GM12878 (cell line): ENCODE measurements around the gene CD164L2. TPM values are rescaled to one million over a fixed set of nuclear protein-coding genes. Genes with fewer than 3 reads are reported as not detected.

Experiments used
- ATAC-seq: fragments of 200-7000 bp; cut with Tn5 transposase; 3 replicates; pipeline ENCODE4 v1.9.1; 2020; ENCODE audit warnings: mild to moderate bottlenecking, moderate library complexity
- BruUV-seq: library from RNA; stranded (reverse); fragments of 400-500 nt; replicated peaks from 2 replicates; lab custom pipeline; 2021; lab: Mats Ljungman, UMichigan
- CTCF ChIA-PET: fragments of 300-600 bp; sonication (Branson Sonifier 250); formaldehyde crosslinking; extraction: SDS; loops from one replicate; lab custom pipeline; 2021; ENCODE audit warnings: inconsistent platforms; lab: Yijun Ruan, JAX
- POLR2A ChIA-PET: fragments of 350-600 bp; formaldehyde crosslinking; extraction: SDS; loops from one replicate; lab custom pipeline; 2021; ENCODE audit warnings: inconsistent platforms; lab: Charles Lee
- RAD21 ChIA-PET: fragments of 300-600 bp; sonication (Branson Sonifier 250); formaldehyde crosslinking; loops from one replicate; lab custom pipeline; 2023; ENCODE audit warnings: antibody characterized with exemption; ENCODE audit not compliant: unreplicated experiment; lab: Charles Lee
- SMC1A ChIA-PET: fragments of 300-600 bp; sonication (Branson Sonifier 250); formaldehyde crosslinking; loops from one replicate; lab custom pipeline; 2023; ENCODE audit not compliant: unreplicated experiment, uncharacterized antibody; lab: Charles Lee
- DNase-seq: peaks from one replicate; pipeline ENCODE4 v3.0.0-alpha.2; 2011; ENCODE audit warnings: low read depth, low spot score
- FAIRE-seq: peaks from 3 replicates; lab custom pipeline; 2011; peaks lifted over from hg19 to GRCh38; lab: Jason Lieb, UNC
- H2AFZ ChIP-seq: 2 replicates; pipeline ENCODE4 v1.6.0; 2011; ENCODE audit warnings: low read depth, low read length, control low read depth; ENCODE audit not compliant: control insufficient read depth
- H3K27ac ChIP-seq: 2 replicates; pipeline ENCODE4 v1.5.1; 2011; ENCODE audit warnings: control low read depth; ENCODE audit not compliant: control insufficient read depth, insufficient read depth
- H3K27me3 ChIP-seq, 2 experiments: replicated peaks in 1 of 2; 2 replicates each; pipeline versions ENCODE4 v1.6.0 to v1.6.1; 2011; ENCODE audit warnings: low read length in 1 of 2; ENCODE audit not compliant: control insufficient read depth in 2 of 2, insufficient read depth in 2 of 2
- H3K36me3 ChIP-seq, 2 experiments: 2 replicates each; pipeline ENCODE4 v1.5.1; 2011; ENCODE audit warnings: low read length in 1 of 2; ENCODE audit not compliant: control insufficient read depth in 2 of 2, insufficient read depth in 2 of 2
- H3K4me1 ChIP-seq: 2 replicates; pipeline ENCODE4 v1.6.1; 2011; ENCODE audit warnings: mild to moderate bottlenecking, low read length, moderate library complexity, mixed read lengths; ENCODE audit not compliant: control insufficient read depth, insufficient read depth
- H3K4me2 ChIP-seq: 2 replicates; pipeline ENCODE4 v1.6.0; 2011; ENCODE audit warnings: control low read depth; ENCODE audit not compliant: control insufficient read depth, insufficient read depth
- H3K4me3 ChIP-seq: fragments of 200-600 bp; sonication (generic); 2 replicates; pipeline ENCODE4 v1.5.1; 2016
- H3K79me2 ChIP-seq: 2 replicates; pipeline ENCODE4 v1.6.0; 2011; ENCODE audit warnings: low read length; ENCODE audit not compliant: control insufficient read depth, insufficient read depth
- H3K9ac ChIP-seq: 2 replicates; pipeline ENCODE4 v1.8.0; 2011; ENCODE audit warnings: low read length, control low read depth, mixed read lengths; ENCODE audit not compliant: control insufficient read depth, insufficient read depth
- H3K9me3 ChIP-seq: replicated peaks from 3 replicates; pipeline ENCODE4 v1.5.1; 2011; ENCODE audit warnings: mild to moderate bottlenecking, low read length; ENCODE audit not compliant: control insufficient read depth, insufficient read depth
- H4K20me1 ChIP-seq: 2 replicates; pipeline ENCODE4 v1.6.0; 2011; ENCODE audit not compliant: control insufficient read depth, insufficient read depth
- NFXL1 ChIP-seq: fragments of 450-650 bp; IDR thresholded peaks from 2 replicates; pipeline ENCODE4 v1.6.1; 2017; ENCODE audit warnings: antibody characterized with exemption, mild to moderate bottlenecking, borderline replicate concordance
- WRNIP1 ChIP-seq: IDR thresholded peaks from 2 replicates; pipeline ENCODE4 v1.6.1; 2011; ENCODE audit warnings: low read depth, low read length, improper control_type of control experiment, borderline replicate concordance
- WGBS: methylation state at CpG from one replicate; pipeline ENCODE4 v1.1.6; 2016; ENCODE audit warnings: low lambda C conversion rate; ENCODE audit not compliant: insufficient replicate concordance, insufficient coverage; ENCODE audit errors: missing lambda C conversion rate; 5-methylcytosine and 5-hydroxymethylcytosine counted together
- in situ Hi-C: fragments of 300-500 bp; cut with MboI; formaldehyde crosslinking; loops from 9 replicates; pipeline ENCODE4 v1.14.3; 2018; ENCODE audit warnings: mixed read lengths
- intact Hi-C: fragments of 100-400 bp; cut with micrococcal nuclease; formaldehyde crosslinking; loops from one replicate; pipeline ENCODE4 v1.14.2; 2022; ENCODE audit not compliant: unreplicated experiment
- polyA plus RNA-seq, 11 experiments: library from polyadenylated mRNA; depleted of rRNA in 4 of 11; unstranded in 6 of 11; stranded (reverse) in 5 of 11; fragments of >200 nt; fragmentation: Nextera tagmentation in 4 of 11; fragmentation: Illumina TruSeq in 1 of 11; extraction: Ambion mirVana in 4 of 11; extraction: Trizol in 1 of 11; gene quantifications; 1 replicate in 1 of 11; 2 replicates in 10 of 11; pipeline versions ENCODE4 v1.2.1 to v1.2.3, GENCODE V29; 2011 to 2016; ENCODE audit warnings: inconsistent platforms in 2 of 11, missing spikeins in 2 of 11, low read depth in 1 of 11
- total RNA-seq, 4 experiments: library from RNA; depleted of rRNA in 3 of 4; stranded (reverse); fragments of >200 nt in 3 of 4; fragmentation: Illumina TruSeq in 1 of 4; extraction: Trizol in 1 of 4; gene quantifications; 2 replicates each; pipeline versions ENCODE4 v1.2.1 to v1.2.3, GENCODE V29; 2013 to 2021
- TF ChIP-seq, protein P1 (sequence below): IDR thresholded peaks from 2 replicates; pipeline ENCODE4 v1.6.1; 2012; ENCODE audit warnings: improper control_type of control experiment, low read depth, low read length; ENCODE audit not compliant: insufficient replicate concordance
- TF ChIP-seq, protein P2 (sequence below): fragments of 450-650 bp; IDR thresholded peaks from 2 replicates; pipeline ENCODE4 v1.6.1; 2018; ENCODE audit warnings: mild to moderate bottlenecking, low read depth, moderate library complexity; ENCODE audit not compliant: partially characterized antibody
- TF ChIP-seq, protein P3 (sequence below): fragments of 150-350 bp; IDR thresholded peaks from 2 replicates; pipeline ENCODE4 v1.6.1; 2016; ENCODE audit warnings: low read depth, low read length

CD164L2 gene
- total and polyA plus RNA-seq, 10 of the 15 experiments (the other 5 are each of a cell fraction or from before 2014, with no cell fraction given) = not detected

DNA sequence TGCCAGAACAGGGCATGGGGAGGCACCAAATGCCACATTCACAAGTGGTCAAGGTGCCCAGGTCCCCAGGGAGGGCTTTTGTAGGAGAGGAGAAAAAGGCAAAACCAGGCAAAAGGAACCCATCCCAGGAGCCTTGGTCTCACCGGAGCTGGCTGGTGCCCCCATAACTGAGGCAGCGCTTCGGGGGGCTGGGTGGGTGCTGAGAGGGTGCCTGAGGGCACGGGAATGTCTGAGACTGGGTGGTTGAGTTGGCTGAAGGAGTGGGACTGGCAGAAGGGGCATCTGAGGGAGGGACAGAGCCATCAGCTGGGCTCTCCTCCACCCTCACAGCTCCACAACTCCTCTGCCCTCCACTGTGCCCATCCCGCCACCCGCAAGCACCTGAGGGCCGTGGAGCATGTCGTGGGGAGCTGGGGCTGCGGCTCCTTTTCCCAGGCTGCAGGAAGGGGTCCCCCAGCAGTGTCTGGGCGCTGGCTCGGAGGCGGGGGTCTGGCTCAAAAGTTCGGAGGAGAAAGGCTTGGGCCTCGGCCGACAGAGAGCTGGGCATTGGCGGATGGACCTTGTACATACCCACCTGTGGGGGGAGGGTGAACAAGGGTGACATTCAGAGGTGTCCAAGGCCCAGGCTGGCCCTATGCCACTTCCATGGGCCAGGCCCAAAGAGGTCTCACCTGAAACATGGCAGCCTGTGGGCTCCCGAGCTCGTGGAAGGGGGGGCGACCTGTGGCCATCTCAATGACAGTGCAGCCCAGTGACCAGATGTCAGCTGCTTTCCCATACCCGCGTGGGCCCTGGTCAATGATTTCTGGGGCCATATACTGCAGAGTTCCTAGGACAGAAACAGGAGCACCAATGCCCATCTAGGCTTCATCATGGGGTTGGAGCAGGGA lies 24.9 kb downstream of the CD164L2 start (continued):
- TF ChIP-seq, protein P1, sequence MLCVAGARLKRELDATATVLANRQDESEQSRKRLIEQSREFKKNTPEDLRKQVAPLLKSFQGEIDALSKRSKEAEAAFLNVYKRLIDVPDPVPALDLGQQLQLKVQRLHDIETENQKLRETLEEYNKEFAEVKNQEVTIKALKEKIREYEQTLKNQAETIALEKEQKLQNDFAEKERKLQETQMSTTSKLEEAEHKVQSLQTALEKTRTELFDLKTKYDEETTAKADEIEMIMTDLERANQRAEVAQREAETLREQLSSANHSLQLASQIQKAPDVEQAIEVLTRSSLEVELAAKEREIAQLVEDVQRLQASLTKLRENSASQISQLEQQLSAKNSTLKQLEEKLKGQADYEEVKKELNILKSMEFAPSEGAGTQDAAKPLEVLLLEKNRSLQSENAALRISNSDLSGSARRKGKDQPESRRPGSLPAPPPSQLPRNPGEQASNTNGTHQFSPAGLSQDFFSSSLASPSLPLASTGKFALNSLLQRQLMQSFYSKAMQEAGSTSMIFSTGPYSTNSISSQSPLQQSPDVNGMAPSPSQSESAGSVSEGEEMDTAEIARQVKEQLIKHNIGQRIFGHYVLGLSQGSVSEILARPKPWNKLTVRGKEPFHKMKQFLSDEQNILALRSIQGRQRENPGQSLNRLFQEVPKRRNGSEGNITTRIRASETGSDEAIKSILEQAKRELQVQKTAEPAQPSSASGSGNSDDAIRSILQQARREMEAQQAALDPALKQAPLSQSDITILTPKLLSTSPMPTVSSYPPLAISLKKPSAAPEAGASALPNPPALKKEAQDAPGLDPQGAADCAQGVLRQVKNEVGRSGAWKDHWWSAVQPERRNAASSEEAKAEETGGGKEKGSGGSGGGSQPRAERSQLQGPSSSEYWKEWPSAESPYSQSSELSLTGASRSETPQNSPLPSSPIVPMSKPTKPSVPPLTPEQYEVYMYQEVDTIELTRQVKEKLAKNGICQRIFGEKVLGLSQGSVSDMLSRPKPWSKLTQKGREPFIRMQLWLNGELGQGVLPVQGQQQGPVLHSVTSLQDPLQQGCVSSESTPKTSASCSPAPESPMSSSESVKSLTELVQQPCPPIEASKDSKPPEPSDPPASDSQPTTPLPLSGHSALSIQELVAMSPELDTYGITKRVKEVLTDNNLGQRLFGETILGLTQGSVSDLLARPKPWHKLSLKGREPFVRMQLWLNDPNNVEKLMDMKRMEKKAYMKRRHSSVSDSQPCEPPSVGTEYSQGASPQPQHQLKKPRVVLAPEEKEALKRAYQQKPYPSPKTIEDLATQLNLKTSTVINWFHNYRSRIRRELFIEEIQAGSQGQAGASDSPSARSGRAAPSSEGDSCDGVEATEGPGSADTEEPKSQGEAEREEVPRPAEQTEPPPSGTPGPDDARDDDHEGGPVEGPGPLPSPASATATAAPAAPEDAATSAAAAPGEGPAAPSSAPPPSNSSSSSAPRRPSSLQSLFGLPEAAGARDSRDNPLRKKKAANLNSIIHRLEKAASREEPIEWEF = no peak

DNA sequence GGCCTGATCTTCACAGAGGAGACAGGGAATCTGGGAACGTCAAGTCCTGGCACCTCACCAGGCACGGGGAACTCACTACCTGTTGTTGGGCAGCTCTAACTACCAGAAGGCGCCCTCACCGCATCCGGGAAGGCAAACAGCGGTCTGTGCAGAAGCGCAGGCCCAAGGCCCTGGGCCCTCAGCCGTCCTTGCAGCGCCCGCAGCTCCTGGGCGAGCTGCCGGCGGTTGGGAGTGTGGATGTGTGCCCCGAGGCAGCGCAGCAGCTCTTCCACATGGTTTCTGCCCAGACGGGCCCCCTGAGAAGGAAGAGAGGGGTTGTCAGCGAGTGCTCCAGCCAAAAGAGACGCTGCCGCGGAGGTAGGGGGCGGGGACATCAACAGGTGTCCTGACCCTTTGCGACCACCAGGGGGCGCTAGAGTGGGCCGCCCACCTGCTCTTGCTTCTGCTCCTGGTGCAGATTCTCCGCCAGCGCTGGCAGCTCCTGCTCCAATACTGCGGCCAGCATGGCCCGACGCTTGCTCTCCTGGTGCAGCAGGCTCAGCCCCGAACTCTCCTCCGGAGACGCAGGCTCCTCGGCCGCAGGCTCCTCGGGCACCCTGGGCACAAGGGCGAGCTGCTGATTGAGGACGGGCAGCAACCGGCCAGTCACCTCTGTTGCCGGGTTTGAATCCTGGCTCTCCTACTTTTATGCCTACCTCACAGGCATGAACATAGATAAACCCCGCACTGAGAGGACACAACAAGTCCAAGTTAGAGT lies 25.7 kb downstream of the CD164L2 start:
- ChIA-PET SMC1A (interaction anchor here (0.8 to 2.0 kb wide), 8 partner anchors 8 to 253 kb away, joined by 3 to 16 read pairs (median 4); partner anchors contain the start of gene MAP3K6), RAD21 (interaction anchor here (0.7 to 3.1 kb wide), 7 partner anchors 9 to 61 kb away, joined by 3 to 16 read pairs (median 5); partner anchors contain the start of genes GPR3 and MAP3K6), CTCF (interaction anchor here (0.8 to 8.7 kb wide), 27 partner anchors 10 to 305 kb away, joined by 3 to 126 read pairs (median 5); partner anchors contain the start of genes AHDC1, GPR3, MAP3K6 and SYTL1), POLR2A (no interaction called here)
- no peaks in the 10 kb centered on the region for H3K36me3 ChIP-seq
- peak overlapping the region; percentile 32; the same call in 1 of the 2 replicates for H3K9ac ChIP-seq
- no peaks in the 10 kb centered on the region for H4K20me1 ChIP-seq
- H2AFZ ChIP-seq = peak overlapping the region; percentile 93
- no peak overlapping the region for H3K27ac ChIP-seq
- in situ Hi-C loops = no loop called here
- H3K9me3 ChIP-seq = no peaks in the 10 kb centered on the region
- BruUV-seq = no TSS peak
- intact Hi-C loops = loop anchor here (1.0 kb wide), 1 partner anchor 31 kb away; no protein-coding TSS in a partner anchor
- peak overlapping the region; percentile 54; the same call in 1 of the 2 replicates for H3K4me3 ChIP-seq
- DNase-seq (no peak), ATAC-seq (peak; percentile 88), FAIRE-seq (peak; percentile 69)
- no peaks in the 10 kb centered on the region for H3K79me2 ChIP-seq
- 12% methylated on average over 36 of the region's 40 CpGs for WGBS
- peak overlapping the region; percentile 68 for H3K4me2 ChIP-seq
- H3K27me3 ChIP-seq = no peaks in the 10 kb centered on the region; a peak in 1 of 4 replicates
- peaks cover 13% of the 10 kb centered on the region for H3K4me1 ChIP-seq
- TF ChIP-seq WRNIP1 (no peak), NFXL1 (no peak)
- TF ChIP-seq, protein P2, sequence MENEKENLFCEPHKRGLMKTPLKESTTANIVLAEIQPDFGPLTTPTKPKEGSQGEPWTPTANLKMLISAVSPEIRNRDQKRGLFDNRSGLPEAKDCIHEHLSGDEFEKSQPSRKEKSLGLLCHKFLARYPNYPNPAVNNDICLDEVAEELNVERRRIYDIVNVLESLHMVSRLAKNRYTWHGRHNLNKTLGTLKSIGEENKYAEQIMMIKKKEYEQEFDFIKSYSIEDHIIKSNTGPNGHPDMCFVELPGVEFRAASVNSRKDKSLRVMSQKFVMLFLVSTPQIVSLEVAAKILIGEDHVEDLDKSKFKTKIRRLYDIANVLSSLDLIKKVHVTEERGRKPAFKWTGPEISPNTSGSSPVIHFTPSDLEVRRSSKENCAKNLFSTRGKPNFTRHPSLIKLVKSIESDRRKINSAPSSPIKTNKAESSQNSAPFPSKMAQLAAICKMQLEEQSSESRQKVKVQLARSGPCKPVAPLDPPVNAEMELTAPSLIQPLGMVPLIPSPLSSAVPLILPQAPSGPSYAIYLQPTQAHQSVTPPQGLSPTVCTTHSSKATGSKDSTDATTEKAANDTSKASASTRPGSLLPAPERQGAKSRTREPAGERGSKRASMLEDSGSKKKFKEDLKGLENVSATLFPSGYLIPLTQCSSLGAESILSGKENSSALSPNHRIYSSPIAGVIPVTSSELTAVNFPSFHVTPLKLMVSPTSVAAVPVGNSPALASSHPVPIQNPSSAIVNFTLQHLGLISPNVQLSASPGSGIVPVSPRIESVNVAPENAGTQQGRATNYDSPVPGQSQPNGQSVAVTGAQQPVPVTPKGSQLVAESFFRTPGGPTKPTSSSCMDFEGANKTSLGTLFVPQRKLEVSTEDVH = no peak
- TF ChIP-seq, protein P3, sequence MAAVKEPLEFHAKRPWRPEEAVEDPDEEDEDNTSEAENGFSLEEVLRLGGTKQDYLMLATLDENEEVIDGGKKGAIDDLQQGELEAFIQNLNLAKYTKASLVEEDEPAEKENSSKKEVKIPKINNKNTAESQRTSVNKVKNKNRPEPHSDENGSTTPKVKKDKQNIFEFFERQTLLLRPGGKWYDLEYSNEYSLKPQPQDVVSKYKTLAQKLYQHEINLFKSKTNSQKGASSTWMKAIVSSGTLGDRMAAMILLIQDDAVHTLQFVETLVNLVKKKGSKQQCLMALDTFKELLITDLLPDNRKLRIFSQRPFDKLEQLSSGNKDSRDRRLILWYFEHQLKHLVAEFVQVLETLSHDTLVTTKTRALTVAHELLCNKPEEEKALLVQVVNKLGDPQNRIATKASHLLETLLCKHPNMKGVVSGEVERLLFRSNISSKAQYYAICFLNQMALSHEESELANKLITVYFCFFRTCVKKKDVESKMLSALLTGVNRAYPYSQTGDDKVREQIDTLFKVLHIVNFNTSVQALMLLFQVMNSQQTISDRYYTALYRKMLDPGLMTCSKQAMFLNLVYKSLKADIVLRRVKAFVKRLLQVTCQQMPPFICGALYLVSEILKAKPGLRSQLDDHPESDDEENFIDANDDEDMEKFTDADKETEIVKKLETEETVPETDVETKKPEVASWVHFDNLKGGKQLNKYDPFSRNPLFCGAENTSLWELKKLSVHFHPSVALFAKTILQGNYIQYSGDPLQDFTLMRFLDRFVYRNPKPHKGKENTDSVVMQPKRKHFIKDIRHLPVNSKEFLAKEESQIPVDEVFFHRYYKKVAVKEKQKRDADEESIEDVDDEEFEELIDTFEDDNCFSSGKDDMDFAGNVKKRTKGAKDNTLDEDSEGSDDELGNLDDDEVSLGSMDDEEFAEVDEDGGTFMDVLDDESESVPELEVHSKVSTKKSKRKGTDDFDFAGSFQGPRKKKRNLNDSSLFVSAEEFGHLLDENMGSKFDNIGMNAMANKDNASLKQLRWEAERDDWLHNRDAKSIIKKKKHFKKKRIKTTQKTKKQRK = no peak
